BLaER1 (cell line): ENCODE results near the gene CRABP1.

Source experiments
- H3K27ac ChIP-seq: shearing (Covaris generic); formaldehyde crosslinking; 2 replicates; pipeline ENCODE4 v1.8.1; 2022
- H3K27me3 ChIP-seq: shearing (Covaris generic); formaldehyde crosslinking; 2 replicates; pipeline ENCODE4 v1.8.1; 2022
- H3K36me3 ChIP-seq: shearing (Covaris generic); formaldehyde crosslinking; 2 replicates; pipeline ENCODE4 v1.8.1; 2022
- H3K4me1 ChIP-seq: shearing (Covaris generic); formaldehyde crosslinking; 2 replicates; pipeline ENCODE4 v1.8.1; 2022
- H3K4me2 ChIP-seq: shearing (Covaris generic); formaldehyde crosslinking; 2 replicates; pipeline ENCODE4 v1.8.1; 2022
- H3K4me3 ChIP-seq: shearing (Covaris generic); formaldehyde crosslinking; 2 replicates; pipeline ENCODE4 v1.8.1; 2022
- H3K9ac ChIP-seq: shearing (Covaris generic); formaldehyde crosslinking; 2 replicates; pipeline ENCODE4 v1.8.1; 2022
- H3K9me3 ChIP-seq: shearing (Covaris generic); formaldehyde crosslinking; 2 replicates; pipeline ENCODE4 v1.8.1; 2022
- H4K20me1 ChIP-seq: shearing (Covaris generic); formaldehyde crosslinking; 2 replicates; pipeline ENCODE4 v1.8.1; 2022
- Cebpa-rat ChIP-seq: shearing (Covaris generic); IDR thresholded peaks from 2 replicates; pipeline ENCODE4 v1.8.1; 2022

Gene CRABP1

GRCh38 chr15:78396976-78397375 is 56.8 kb downstream of the CRABP1 start:
- Histone ChIP-seq H3K9me3 (no peaks in the 10 kb centered on the region), H3K27ac (no peak overlapping the region), H4K20me1 (no peaks in the 10 kb centered on the region), H3K4me2 (no peak overlapping the region), H3K27me3 (no peaks in the 10 kb centered on the region), H3K4me3 (no peak overlapping the region), H3K4me1 (no peaks in the 10 kb centered on the region), H3K36me3 (no peaks in the 10 kb centered on the region), H3K9ac (no peak overlapping the region)
- TF ChIP-seq Cebpa-rat, result no peak

- H3K4me1 ChIP-seq, result no peaks in the 10 kb centered on the region
- no peaks in the 10 kb centered on the region for H4K20me1 ChIP-seq
- no peaks in the 10 kb centered on the region for H3K36me3 ChIP-seq
- H3K4me2 ChIP-seq, result no peak overlapping the region
- no peak overlapping the region for H3K9ac ChIP-seq
- H3K27ac ChIP-seq, result no peak overlapping the region
- H3K4me3 ChIP-seq, result no peak overlapping the region
- no peaks in the 10 kb centered on the region for H3K27me3 ChIP-seq
- TF ChIP-seq Cebpa-rat, result no peak
- no peaks in the 10 kb centered on the region for H3K9me3 ChIP-seq
Observed at GRCh38 chr15:78397382-78397781, 57.2 kb downstream of the CRABP1 start.
